HG03442 (cell line): Measurements from ENCODE around the gene SCG2.
"Not testable (repeated sequence)": the region's sequence is repeated elsewhere in the genome, so short reads cannot be mapped to it uniquely, and the experiment has no call there.

ENCODE experiments used
- ATAC-seq: cut with Tn5 transposase; IDR thresholded peaks from one replicate; pipeline ENCODE4 v1.9.1; 2021; ENCODE audit warnings: mild to moderate bottlenecking, moderate library complexity; ENCODE audit not compliant: unreplicated experiment

SCG2 gene

DNA sequence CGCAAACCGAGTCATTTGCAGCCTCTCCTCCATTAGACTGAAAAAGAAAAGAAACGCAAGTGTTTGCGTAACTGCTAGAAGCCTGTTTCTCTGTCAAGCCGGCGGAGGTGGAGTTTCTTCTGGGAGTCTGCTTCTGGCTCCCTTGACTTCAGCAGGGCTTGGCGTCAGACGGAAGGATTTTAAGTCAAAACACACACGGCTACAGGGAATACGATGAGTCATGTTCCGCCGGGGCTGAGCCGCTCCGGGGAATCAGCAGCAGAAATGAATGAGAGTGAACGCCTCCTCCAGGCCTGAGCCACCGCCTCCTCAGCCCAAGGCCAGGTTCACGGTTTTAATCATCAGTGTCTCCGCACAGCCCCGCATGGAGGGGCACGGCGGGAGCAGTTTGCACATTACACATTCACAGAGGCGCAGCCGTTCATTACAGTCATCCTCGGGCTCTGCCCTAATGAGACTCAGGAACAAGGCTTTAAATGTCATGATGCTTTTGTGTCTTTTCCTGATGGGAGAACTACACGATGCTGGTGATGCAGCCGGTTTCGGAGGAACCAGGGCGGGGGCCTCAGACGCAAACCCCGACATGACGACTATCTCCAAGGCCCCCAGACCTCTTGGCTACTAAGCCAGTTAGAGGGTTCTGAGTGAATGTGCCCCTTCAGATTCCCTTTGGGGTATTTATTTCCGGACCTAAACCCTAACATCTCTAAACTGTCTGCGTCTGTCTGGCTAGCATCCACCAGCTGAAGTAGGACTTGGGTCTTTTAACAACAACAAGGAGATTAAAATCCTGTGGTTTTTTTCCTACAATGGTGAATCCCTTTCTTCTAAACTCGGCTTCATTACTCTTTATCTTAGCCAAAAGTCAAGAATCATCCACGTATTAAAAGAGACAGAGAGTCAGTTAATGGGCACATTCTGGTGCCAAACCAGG lies 11.1 kb upstream of the SCG2 start:
- ATAC-seq = no peak

DNA sequence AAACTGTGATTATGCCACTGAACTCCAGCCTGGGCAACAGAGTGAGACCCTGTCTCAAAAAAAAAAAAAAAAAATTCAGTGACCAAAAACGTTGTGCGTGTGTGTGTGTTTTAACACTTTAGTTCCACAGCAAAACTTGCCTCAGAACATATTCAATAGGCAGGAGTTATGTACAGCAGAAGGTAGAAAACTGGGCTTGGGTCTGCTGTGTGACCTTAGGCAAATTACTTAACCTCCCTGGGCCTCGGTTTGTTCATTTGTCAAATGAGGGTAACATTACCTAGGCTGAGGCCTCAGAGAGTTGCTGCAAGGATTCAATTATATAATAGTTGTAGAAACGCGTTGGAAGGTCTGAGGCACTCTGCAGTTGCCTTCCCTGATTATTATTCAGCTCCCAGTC lies 10.3 kb upstream of the SCG2 start:
- ATAC-seq = no peak

DNA sequence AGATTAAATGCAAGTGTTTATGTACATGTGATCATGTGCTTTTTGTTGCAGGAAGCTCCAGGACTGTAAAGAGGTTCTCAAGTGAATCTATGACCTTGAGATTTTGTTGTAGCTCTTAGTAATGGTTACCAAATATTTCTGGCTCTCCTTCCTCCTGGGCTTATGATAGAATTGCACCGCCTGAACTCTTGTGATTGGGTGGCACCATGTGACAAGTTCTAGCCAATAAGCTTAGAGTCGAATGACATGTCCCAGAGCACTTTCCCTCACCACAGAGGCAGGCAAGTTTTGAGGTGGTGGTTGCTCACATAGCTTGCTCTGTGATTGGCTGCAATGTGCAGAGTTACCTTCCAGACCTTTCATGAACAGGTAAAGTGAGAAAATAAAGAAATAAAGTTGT lies 8.9 kb upstream of the SCG2 start:
- no peak for ATAC-seq

DNA sequence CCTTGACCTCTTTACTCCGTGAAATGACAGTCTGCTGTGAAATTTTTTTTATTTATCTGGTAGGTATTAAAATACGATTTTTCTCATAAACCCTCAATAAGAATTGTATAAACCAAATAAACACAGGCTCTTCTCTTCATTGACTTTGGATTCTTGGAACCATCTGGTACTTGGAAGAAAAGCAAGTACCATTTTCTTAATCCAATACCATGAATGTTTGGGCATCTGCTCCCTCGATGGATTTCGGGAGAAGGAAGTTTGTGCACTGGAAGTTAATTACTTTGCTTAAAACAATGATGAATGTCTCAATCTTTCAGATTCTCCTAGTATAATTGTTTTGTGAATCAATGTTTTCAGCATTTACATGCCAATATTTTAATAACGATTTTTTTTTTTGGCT lies 5.3 kb upstream of the SCG2 start:
- no peak for ATAC-seq

DNA sequence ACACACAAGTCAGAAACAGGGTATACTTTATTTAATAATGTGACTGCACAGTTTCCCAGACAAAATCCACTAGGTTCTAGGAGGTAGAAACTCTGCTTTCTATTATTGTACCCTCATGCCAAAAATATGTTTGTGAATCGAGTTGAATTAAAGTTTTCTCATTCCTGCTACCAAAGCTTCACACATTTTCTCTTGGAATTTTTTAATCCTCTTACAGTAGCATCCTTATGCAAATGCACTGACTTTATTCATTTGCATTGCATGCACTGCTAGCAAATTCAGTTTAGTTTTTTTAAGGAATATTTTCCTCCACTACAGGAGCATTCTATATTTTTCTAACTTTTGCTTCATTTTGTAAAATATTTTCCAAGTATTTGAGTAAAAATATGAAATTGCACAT lies 4.8 kb upstream of the SCG2 start:
- ATAC-seq = no peak

DNA sequence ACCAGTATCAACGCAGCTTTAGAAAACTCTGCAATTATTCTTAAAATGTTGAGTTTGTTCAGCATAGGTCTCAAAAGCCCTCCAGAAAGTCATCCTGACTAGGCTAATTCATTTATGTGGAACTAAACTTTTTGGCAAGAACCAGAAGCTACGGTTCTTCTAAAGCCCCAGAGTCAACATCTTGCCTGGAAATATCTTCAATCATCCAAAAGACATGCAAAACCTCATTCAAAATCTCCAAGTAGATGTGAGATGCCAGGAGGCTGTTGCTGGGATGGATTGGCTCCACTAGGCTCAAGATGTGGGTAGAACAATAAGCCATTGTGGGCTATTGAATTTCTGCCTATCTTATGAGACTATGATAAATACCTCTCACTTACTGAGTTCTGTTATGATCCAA lies 2.1 kb upstream of the SCG2 start:
- ATAC-seq = no peak

DNA sequence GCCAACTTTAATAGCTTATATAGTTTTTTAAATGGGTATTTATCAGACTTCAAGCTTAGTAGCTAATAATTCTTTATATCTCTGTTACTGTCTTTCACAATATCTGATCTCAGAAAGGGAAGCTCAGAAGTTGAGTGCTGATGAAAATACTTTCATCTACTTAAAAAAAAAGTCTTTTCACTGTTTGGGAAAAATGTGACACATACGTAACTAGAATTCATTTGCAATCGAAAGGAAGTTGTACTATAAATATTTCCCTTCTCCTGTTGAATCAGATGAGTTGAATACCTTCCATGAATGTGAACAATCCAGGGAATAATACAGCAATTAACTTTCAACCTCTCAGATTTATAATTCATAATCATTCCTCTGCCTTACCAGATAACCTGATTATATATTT lies 811 bp upstream of the SCG2 start:
- no peak for ATAC-seq

DNA sequence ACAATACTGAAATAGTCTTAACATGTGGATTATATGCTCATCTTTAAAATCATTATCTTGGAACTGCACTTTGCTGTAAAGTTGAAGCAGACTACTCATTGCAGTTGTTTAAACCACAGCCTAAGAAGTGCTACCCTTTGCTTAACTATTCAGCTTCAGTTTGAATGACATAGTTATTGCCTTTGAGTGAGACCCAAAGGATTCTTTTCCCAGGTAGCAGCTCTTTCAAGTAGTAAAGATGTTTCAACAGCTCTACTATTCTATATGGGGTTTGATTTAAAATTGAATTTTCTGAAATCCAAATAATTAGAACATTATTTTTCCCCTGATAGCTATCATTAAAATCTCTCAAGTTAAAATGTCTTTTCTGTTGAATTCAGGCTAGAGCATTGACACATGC lies 1.1 kb downstream of the SCG2 start:
- ATAC-seq = no peak

DNA sequence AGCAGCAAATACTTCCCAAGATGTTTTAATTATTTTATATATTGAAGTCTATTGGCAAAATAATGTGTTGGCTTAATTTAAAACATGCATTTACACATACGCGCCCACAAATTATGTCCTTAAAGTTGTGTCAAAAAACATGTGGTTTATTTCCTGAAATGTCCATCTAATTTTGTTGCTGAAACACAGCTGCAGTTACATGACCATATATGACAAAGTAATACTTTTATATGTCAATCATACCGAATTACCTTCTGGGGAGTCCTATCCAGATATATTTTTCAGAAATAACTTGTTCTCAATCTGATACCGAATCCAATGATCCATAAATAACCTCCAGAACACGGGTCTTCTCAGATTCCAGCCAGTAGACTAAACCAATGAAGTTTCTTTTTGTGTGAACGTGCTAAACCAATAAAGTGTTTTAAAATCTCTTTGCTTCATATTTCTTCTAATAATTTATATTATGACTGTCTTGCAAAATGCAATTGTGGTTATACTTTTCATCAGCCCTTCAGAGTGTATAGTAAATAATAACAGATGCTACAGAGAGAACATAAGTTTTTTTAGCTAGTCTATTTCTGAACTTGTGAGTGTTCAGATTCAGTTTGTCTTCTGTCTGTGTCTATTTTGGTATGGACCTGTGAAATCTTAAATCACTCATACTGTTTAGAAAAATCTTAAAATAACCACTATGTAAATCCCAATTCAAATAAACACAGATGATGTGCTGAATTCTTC lies 2.4 kb downstream of the SCG2 start:
- ATAC-seq = no peak

DNA sequence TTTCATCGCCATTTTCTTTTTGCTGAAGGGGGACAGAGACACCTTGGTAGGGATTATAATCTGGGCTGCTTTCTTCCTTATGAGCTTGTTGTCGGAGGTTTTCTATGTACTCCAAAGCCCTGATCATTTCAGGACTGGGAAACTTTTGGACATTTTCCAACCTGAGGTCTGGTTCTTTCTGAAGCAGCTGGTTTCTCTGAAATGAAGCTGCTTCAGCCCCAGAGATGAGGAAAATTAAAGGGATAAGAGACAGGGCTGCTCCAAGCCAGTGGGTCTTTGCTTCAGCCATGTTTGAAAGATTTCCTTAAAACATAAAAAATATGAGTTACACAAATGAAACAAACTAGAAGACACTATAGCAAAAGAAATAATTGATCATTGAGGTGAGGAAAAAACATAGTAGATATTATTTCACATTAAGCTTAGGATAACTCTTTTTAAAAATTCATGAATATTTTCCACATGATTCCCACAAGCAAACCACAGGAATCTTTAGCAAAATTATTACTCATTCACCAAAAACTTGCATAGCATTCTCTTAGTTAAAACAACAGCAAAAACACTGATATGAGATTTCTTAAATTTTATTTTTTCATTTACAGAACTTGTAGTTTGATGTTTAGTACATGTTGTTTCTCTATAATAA lies 3.0 kb downstream of the SCG2 start:
- ATAC-seq = no peak

DNA sequence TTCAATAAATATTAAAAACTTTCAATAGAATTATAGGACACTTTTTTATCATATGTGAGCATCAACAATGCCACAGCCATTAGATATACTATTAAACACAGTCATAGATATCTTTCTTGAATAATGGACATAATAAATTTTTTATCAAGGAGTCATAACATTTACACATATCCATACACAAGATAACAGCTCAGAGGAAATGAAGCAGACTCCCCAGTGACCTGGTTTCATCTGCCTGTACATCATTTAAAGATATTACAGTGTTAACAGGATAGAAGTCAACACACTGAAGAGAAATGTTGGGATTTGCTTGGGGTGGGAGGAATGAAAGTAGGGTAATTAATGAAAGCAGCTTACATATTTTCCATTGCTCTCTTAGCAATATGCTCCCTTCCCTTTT lies 5.1 kb downstream of the SCG2 start:
- ATAC-seq = no peak

DNA sequence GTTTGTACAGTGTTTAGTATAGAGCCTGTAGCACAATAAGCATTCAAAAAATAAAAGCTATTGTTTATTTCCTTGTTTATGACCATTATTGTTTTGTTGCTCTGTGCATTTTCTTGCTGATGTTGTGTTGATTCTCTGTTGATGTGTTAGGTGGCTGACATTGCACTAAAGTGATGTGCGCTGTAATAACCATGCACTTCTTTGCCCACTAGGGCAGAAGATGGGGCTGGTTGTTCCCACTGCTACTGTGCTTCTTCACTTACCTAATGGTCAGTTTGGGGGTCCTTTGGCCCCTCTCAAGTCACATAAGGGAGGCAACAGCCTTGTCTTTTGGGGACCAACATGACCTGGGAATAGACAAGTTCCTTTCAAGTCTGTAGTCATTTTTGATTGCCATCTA lies 6.0 kb downstream of the SCG2 start:
- no peak for ATAC-seq

DNA sequence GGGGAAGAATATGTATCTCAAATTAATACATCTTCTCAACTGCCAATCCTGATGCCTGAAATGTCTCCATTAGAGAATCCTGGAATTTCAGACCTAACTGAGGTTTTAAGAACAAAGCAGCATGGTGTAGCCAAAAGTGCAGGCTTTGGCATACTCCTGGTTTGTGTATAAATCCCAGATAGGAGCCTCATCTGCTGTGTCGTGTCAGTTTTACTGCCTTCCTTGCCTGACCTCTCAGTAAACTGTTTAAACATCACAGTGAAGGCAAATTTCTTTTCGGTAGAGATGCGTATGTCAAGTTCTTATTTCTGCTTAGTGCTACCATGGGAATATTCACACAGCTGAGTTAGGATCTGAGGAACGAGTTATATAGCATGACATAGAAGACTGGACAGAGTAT lies 7.3 kb downstream of the SCG2 start:
- ATAC-seq = no peak

DNA sequence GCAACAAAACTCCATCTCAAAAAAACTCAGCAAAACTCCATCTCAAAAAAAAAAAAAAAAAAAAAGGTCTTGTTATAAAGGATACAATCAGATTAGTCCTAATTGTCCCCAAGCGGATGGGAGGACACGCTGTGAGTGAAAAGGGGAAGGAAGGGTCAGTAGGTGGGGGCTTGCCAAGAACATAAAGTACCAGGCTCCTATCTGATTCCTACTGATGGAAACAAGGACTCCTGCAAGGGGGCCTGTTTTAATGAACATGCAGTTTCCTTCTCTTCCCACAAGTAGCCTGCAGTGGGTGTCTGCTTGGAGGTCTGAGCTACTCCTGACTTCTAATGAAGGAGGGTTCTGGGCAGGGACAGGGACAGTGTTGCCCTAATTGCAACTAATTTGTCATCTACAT lies 7.9 kb downstream of the SCG2 start:
- ATAC-seq = no peak

DNA sequence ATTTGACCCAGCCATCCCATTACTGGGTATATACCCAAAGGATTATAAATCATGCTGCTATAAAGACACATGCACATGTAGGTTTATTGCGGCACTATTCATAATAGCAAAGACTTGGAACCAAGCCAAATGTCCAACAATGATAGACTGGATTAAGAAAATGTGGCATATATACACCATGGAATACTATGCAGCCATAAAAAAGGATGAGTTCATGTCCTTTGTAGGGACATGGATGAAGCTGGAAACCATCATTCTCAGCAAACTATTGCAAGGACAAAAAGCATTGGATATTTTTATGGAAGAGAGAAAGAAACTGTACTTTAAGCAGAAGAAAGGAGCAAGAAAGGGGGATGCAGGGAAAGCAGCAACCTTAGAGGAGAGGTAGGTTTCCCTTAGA lies 9.5 kb downstream of the SCG2 start:
- ATAC-seq = not testable (repeated sequence)

DNA sequence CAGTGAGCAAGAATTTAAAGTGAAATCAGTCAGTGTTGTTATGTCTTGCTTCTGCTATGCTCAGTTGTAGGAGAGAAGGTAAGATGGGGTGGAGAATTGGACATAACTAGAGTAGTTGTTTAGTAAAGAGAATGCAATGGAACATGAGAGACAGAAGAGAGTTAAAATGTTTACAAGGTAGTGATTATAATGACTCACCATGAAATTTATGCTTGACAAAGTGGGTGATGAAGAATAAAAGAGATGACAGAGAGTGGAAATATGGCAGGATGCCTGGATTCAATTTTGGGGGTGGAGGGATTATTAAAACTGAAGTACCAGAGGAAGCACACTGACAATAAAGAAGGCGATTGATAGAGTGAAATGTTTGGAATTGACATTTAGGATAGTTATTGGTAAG lies 10.6 kb downstream of the SCG2 start:
- ATAC-seq = no peak

DNA sequence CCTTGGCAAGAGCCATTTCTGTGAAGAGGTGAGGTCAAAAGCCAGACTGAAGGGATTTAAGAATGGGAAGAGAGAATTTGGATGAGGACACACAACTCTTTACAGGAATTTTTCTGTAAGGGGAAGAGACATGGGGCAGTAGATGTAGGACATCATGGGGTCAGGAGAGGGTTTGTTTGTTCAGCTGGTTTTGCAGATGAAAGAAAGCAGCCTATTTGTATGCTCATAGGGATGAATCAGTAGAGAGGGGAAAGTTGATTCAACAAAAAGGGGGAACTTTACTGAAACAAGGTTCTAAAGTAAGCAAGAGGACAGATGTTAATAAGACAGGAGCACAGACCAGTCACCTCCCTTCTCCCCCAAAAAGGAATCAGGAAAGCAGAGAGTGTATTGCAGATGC lies 11.2 kb downstream of the SCG2 start:
- no peak for ATAC-seq

DNA sequence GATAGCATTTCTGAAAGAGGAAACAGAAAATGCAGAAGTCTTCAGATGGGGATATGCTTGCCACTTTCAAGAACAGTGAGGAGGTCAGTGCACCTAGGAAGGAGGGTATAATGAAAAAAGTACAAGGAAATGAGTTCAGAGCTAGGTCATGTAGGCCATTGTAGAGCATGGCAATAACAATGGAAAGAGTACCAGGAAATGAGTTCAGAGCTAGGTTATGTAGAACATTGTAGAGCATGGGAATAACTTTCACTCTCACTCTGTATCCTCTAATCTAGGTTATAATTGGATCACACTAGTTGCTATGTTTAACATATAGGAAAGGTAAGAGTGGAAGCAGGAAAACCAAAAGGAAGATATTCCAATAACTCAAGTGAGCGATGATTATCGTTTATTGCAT lies 12.3 kb downstream of the SCG2 start:
- no peak for ATAC-seq

DNA sequence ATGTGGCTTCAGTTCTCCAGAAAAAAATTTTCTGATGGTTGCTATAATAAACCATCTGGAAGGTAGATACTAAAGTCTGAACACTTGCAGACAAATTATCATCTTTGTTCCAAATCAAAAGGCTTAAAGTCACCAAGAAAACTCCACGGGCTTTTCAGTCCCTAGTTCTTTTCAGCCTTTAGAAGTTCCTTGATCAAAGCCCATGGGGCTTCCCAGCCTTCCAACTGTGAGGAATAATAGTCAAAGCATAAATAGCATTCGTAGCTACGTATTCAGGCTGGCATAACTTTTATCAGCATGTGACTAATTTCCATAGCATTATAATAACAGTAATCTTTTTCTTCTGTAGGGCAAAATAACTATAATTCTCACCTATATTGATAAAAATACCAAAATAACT lies 13.9 kb downstream of the SCG2 start:
- ATAC-seq = no peak

DNA sequence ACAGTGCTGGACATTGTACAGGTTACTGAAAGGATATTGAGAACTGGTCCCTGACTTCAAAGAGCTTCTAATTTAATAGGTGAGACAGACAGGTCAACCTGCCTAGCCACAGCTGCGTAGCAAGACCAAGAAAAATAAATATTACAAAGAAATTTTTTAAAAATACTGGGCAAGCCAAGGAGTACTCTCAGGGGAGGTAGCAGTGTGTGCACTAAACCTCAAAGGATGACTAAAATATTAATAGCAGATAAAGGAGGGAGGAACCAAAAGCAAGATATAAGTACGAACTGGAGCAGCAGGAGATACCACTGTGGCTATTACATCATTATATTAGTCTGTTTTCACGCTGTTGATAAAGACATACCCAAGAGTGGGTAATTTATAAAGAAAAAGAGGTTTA lies 14.9 kb downstream of the SCG2 start:
- ATAC-seq = no peak

DNA sequence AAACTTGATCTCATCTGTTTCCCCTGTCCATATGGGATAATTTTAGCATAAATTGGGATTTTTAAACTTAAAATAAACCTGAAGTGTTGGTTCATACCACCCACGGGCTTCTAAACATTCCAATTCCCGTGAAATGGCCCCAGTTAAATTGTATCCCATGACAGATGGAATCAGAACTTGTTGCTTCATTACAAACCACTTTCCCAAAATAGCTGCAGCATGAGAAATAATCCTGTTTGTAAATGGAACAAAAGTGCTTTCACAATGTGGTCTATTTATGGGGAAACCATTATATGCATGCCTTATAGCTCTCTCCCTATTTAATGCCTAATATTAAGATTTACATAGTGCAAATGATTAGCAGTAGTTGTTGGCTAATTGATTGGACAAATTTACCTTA lies 15.9 kb downstream of the SCG2 start:
- ATAC-seq = no peak

DNA sequence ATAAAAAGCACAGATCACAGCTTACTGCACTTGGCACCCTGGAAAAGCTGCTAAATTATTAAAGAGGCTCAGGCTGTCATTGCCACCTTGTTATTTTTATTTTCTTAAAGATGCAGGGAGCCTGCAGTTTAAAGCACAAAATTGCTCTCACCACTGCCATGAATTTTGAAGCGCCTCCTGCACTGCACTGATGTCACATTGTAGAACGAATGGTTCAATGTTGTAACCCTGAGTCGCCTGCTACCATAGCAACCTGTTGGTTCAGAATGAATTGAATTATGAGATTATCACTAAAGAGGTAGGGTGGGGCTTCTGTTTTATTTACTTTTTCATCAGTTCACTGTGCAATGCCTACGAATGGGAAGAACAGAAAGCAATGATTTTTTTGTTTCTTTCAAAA lies 16.5 kb downstream of the SCG2 start:
- no peak for ATAC-seq
